Neural cell (in vitro differentiated cells): ENCODE data around the gene FRRS1L. TPM values are rescaled to one million over a fixed set of nuclear protein-coding genes. Genes with fewer than 3 reads are reported as not detected.

Source experiments
- H2AFZ ChIP-seq: fragments of 200-600, 300-800 bp; sonication (generic), shearing (Covaris generic); 2 replicates; pipeline ENCODE4 v1.6.0; 2014; ENCODE audit warnings: low read depth, mild to moderate bottlenecking, antibody characterized with exemption, low read length, moderate library complexity
- H3F3A ChIP-seq: fragments of 200-600 bp; shearing (Covaris generic); 2 replicates; pipeline ENCODE4 v1.6.1; 2016; ENCODE audit warnings: mild to moderate bottlenecking, moderate library complexity, mixed read lengths, antibody characterized with exemption, low read length; ENCODE audit not compliant: insufficient read depth, poor library complexity, severe bottlenecking
- H3K27ac ChIP-seq: fragments of 200-600, 300-800 bp; sonication (generic), shearing (Covaris generic); 2 replicates; pipeline ENCODE4 v1.5.1; 2014; ENCODE audit warnings: mild to moderate bottlenecking, low read length, moderate library complexity
- H3K27me3 ChIP-seq: fragments of 300-800, 200-600 bp; sonication (generic), shearing (Covaris generic); 2 replicates; pipeline ENCODE4 v1.6.0; 2014; ENCODE audit warnings: mild to moderate bottlenecking, low read depth, low read length, moderate library complexity; ENCODE audit not compliant: insufficient read depth
- H3K36me3 ChIP-seq: fragments of 300-800, 200-600 bp; sonication (generic), shearing (Covaris generic); 2 replicates; pipeline ENCODE4 v1.5.1; 2014; ENCODE audit warnings: mild to moderate bottlenecking, antibody characterized with exemption, low read length, moderate library complexity; ENCODE audit not compliant: insufficient read depth
- H3K4me2 ChIP-seq: fragments of 300-800, 200-600 bp; sonication (generic), shearing (Covaris generic); 2 replicates; pipeline ENCODE4 v1.6.0; 2014; ENCODE audit warnings: mild to moderate bottlenecking, low read length
- H3K4me3 ChIP-seq: fragments of 300-800, 200-600 bp; sonication (generic), shearing (Covaris generic); 2 replicates; pipeline ENCODE4 v1.5.1; 2014; ENCODE audit warnings: mild to moderate bottlenecking, low read length, moderate library complexity
- H3K79me2 ChIP-seq: fragments of 200-600 bp; shearing (Covaris generic); replicated peaks from 2 replicates; pipeline ENCODE4 v1.6.0; 2014; ENCODE audit warnings: mild to moderate bottlenecking, low read length, moderate library complexity; ENCODE audit not compliant: insufficient read depth
- H3K9ac ChIP-seq: fragments of 300-800, 200-600 bp; sonication (generic), shearing (Covaris generic); 2 replicates; pipeline ENCODE4 v1.6.1; 2016; ENCODE audit warnings: mild to moderate bottlenecking, low read length, mixed read lengths
- H3K9me2 ChIP-seq: fragments of 200-600 bp; shearing (Covaris generic); 2 replicates; pipeline ENCODE4 v1.6.1; 2016; ENCODE audit warnings: mild to moderate bottlenecking, low read length, mixed read lengths; ENCODE audit not compliant: insufficient read depth
- H3K9me3 ChIP-seq: fragments of 200-600, 300-800 bp; sonication (generic), shearing (Covaris generic); 2 replicates; pipeline ENCODE4 v1.6.1; 2016; ENCODE audit warnings: mild to moderate bottlenecking, mixed run types, low read length, moderate library complexity, mixed read lengths
- H4K20me1 ChIP-seq: fragments of 200-600 bp; shearing (Covaris generic); 2 replicates; pipeline ENCODE4 v1.6.1; 2016; ENCODE audit warnings: mild to moderate bottlenecking, mixed run types; ENCODE audit not compliant: insufficient read depth
- EP300 ChIP-seq: fragments of 450-650 bp; conservative IDR thresholded peaks from 2 replicates; pipeline ENCODE4 v1.6.1; 2014; ENCODE audit warnings: antibody characterized with exemption, mild to moderate bottlenecking, moderate library complexity; ENCODE audit not compliant: poor library complexity, severe bottlenecking
- EZH2 ChIP-seq: fragments of 200-600, 300-800 bp; shearing (Covaris generic), sonication (generic); IDR thresholded peaks from 2 replicates; pipeline ENCODE4 v1.6.1; 2014; ENCODE audit warnings: antibody characterized with exemption, low read length, borderline replicate concordance, mild to moderate bottlenecking; ENCODE audit not compliant: insufficient read depth, poor library complexity, severe bottlenecking
- MXI1 ChIP-seq: fragments of 450-650 bp; conservative IDR thresholded peaks from 2 replicates; pipeline ENCODE4 v1.6.1; 2014; ENCODE audit warnings: antibody characterized with exemption, mild to moderate bottlenecking; ENCODE audit not compliant: poor library complexity, severe bottlenecking
- POLR2AphosphoS5 ChIP-seq: IDR thresholded peaks from 2 replicates; pipeline ENCODE4 v1.6.1; 2012
- RAD21 ChIP-seq: fragments of 450-650 bp; conservative IDR thresholded peaks from 2 replicates; pipeline ENCODE4 v1.6.1; 2014; ENCODE audit warnings: antibody characterized with exemption, mild to moderate bottlenecking, moderate library complexity
- SMC3 ChIP-seq: fragments of 450-650 bp; conservative IDR thresholded peaks from 2 replicates; pipeline ENCODE4 v1.6.1; 2014; ENCODE audit warnings: antibody characterized with exemption, mild to moderate bottlenecking, moderate library complexity; ENCODE audit not compliant: poor library complexity
- TAF1 ChIP-seq: IDR thresholded peaks from 2 replicates; pipeline ENCODE4 v1.6.1; 2012; ENCODE audit warnings: low read depth
- polyA plus RNA-seq: library from polyadenylated mRNA; depleted of rRNA; stranded (reverse); fragments of >200 nt; gene quantifications from 2 replicates; pipeline ENCODE4 v1.2.3, GENCODE V29; 2014
- TF ChIP-seq, protein P1 (sequence below): IDR thresholded peaks from 2 replicates; pipeline ENCODE4 v1.6.1; 2012; ENCODE audit warnings: borderline replicate concordance
- TF ChIP-seq, protein P2 (sequence below): fragments of 450-650 bp; IDR thresholded peaks from 2 replicates; pipeline ENCODE4 v1.5.1; 2014; ENCODE audit warnings: antibody characterized with exemption, mild to moderate bottlenecking, moderate library complexity; ENCODE audit not compliant: poor library complexity, severe bottlenecking

The FRRS1L gene
- polyA plus RNA-seq, 1 donor from 2014 or later, result 20.4 TPM

DNA sequence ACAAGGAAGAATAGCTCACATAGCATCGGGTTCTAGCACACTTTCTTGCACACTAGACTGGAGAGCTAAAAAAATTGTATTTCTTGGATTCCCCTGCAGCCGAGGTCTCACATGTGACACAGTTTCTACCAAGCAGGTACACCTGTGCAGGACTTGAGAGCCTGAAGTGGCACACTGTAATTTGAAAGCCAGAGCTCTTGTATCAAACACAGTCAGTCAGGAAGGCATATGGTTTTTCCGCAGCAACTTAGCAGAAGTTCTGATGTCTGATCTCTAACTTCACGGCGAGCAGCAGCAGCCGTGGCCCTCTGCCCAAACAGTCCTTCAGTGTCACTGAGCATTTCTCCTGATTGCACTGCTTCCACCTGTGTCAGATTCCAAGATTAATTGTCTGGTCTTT, 72.8 kb downstream of the FRRS1L start:
- Histone ChIP-seq H3K4me3 (no peak overlapping the region), H3K27me3 (no peaks in the 10 kb centered on the region), H2AFZ (no peak overlapping the region), H3K36me3 (no peaks in the 10 kb centered on the region), H3K9me3 (no peaks in the 10 kb centered on the region), H3K4me2 (no peak overlapping the region), H3K79me2 (peaks cover 3% of the 10 kb centered on the region), H3F3A (no peaks in the 10 kb centered on the region), H3K9me2 (no peaks in the 10 kb centered on the region), H4K20me1 (no peaks in the 10 kb centered on the region), H3K27ac (no peak overlapping the region), H3K9ac (no peak overlapping the region)
- TF ChIP-seq EZH2, result no peak

DNA sequence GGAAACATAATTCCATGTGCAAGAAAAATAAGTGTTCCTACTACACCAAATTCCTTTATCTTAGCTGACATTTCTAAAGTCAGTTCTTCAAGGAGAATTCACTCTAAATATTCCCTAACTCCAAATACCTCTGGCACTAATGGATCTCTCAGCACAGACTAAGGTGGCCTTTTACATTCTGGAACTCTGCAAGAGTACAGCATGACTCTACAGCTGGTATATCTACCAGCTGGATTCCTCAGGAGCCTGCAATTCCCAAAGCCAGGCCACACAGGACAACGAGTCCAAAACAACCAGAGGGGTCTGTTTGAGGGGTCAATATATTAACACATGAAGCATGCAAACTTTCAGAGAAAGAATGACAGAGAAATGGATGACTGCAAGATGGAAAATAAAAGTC, 74.5 kb downstream of the FRRS1L start:
- H3K4me3 ChIP-seq, result no peak overlapping the region
- no peaks in the 10 kb centered on the region for H3K27me3 ChIP-seq
- H3K36me3 ChIP-seq, result no peaks in the 10 kb centered on the region
- H3K9me3 ChIP-seq, result no peaks in the 10 kb centered on the region
- H3K4me2 ChIP-seq, result no peak overlapping the region
- no peak overlapping the region for H3K27ac ChIP-seq
- TF ChIP-seq RAD21, result no peak
- TF ChIP-seq, protein P1, sequence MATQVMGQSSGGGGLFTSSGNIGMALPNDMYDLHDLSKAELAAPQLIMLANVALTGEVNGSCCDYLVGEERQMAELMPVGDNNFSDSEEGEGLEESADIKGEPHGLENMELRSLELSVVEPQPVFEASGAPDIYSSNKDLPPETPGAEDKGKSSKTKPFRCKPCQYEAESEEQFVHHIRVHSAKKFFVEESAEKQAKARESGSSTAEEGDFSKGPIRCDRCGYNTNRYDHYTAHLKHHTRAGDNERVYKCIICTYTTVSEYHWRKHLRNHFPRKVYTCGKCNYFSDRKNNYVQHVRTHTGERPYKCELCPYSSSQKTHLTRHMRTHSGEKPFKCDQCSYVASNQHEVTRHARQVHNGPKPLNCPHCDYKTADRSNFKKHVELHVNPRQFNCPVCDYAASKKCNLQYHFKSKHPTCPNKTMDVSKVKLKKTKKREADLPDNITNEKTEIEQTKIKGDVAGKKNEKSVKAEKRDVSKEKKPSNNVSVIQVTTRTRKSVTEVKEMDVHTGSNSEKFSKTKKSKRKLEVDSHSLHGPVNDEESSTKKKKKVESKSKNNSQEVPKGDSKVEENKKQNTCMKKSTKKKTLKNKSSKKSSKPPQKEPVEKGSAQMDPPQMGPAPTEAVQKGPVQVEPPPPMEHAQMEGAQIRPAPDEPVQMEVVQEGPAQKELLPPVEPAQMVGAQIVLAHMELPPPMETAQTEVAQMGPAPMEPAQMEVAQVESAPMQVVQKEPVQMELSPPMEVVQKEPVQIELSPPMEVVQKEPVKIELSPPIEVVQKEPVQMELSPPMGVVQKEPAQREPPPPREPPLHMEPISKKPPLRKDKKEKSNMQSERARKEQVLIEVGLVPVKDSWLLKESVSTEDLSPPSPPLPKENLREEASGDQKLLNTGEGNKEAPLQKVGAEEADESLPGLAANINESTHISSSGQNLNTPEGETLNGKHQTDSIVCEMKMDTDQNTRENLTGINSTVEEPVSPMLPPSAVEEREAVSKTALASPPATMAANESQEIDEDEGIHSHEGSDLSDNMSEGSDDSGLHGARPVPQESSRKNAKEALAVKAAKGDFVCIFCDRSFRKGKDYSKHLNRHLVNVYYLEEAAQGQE, result no peak
- TF ChIP-seq EP300, result no peak
- no peak overlapping the region for H3K9ac ChIP-seq
- H3F3A ChIP-seq, result no peaks in the 10 kb centered on the region
- H3K9me2 ChIP-seq, result no peaks in the 10 kb centered on the region
- no peaks in the 10 kb centered on the region for H3K79me2 ChIP-seq
- H4K20me1 ChIP-seq, result no peaks in the 10 kb centered on the region
- H2AFZ ChIP-seq, result no peak overlapping the region

DNA sequence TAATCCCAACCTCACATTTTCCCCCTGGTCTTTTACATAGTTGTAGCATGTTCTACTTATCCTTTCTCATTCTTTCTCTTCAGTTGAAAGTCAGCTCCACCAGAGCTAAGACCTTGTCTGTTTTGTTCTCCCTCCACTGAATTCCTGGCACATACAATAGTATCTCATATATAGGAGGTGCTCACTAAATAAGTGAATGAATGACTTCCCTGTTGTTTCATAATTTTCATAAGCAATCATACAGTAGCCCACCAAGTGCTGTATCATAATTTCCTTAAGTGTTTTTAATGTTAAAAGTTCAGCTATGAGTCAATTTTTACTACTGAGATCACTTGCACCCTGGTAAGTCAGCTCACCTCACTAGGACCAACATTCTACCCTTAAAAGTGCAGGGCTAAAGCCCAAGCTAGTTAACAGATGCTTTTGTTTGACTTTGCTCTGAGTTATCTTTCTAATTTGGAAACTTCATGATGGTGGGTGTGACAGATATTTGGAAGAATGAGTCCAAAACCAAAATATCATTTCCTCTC, 74.9 kb downstream of the FRRS1L start:
- Histone ChIP-seq H3K27ac (no peak overlapping the region), H3K27me3 (no peaks in the 10 kb centered on the region), H3K9me3 (no peaks in the 10 kb centered on the region), H2AFZ (no peak overlapping the region), H3K9me2 (no peaks in the 10 kb centered on the region), H3K4me2 (no peak overlapping the region), H3K79me2 (no peaks in the 10 kb centered on the region), H3F3A (no peaks in the 10 kb centered on the region), H3K4me3 (no peak overlapping the region), H3K36me3 (no peaks in the 10 kb centered on the region), H3K9ac (no peak overlapping the region), H4K20me1 (no peaks in the 10 kb centered on the region)
- TF ChIP-seq RAD21 (no peak), TAF1 (no peak), EP300 (no peak), MXI1 (no peak), POLR2AphosphoS5 (no peak), SMC3 (no peak), EZH2 (no peak)
- TF ChIP-seq, protein P1, result no peak
- TF ChIP-seq, protein P2, sequence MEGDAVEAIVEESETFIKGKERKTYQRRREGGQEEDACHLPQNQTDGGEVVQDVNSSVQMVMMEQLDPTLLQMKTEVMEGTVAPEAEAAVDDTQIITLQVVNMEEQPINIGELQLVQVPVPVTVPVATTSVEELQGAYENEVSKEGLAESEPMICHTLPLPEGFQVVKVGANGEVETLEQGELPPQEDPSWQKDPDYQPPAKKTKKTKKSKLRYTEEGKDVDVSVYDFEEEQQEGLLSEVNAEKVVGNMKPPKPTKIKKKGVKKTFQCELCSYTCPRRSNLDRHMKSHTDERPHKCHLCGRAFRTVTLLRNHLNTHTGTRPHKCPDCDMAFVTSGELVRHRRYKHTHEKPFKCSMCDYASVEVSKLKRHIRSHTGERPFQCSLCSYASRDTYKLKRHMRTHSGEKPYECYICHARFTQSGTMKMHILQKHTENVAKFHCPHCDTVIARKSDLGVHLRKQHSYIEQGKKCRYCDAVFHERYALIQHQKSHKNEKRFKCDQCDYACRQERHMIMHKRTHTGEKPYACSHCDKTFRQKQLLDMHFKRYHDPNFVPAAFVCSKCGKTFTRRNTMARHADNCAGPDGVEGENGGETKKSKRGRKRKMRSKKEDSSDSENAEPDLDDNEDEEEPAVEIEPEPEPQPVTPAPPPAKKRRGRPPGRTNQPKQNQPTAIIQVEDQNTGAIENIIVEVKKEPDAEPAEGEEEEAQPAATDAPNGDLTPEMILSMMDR, result no peak
